HepG2 (cell line): Measurements from ENCODE around the gene ING2. TPM values are rescaled to one million over a fixed set of nuclear protein-coding genes. Genes with fewer than 3 reads are reported as not detected.
A peak's percentile ranks its signal among the peaks of the same experiment; 100 is the strongest.

Experiments
- ATRX ChIP-seq: sonication (generic); formaldehyde crosslinking; IDR thresholded peaks from 2 replicates; pipeline ENCODE4 v1.4.0; 2020; ENCODE audit warnings: missing genetic modification reagents, borderline replicate concordance
- MYNN ChIP-seq: sonication (generic); formaldehyde crosslinking; IDR thresholded peaks from 2 replicates; pipeline ENCODE4 v1.4.0; 2020; ENCODE audit warnings: mild to moderate bottlenecking, low read depth, missing genetic modification reagents
- NCOA5 ChIP-seq: sonication (generic); formaldehyde crosslinking; IDR thresholded peaks from 2 replicates; pipeline ENCODE4 v1.4.0; 2020; ENCODE audit warnings: missing genetic modification reagents
- NR2F6 ChIP-seq, 2 experiments: IDR thresholded peaks; 2 replicates each; pipeline ENCODE4 v1.6.1; 2016; ENCODE audit warnings: antibody characterized with exemption in 1 of 2, mild to moderate bottlenecking in 1 of 2
- SMAD3 ChIP-seq: sonication (generic); formaldehyde crosslinking; IDR thresholded peaks from 2 replicates; pipeline ENCODE4 v1.4.0; 2020; ENCODE audit warnings: missing genetic modification reagents
- SMC3 ChIP-seq: IDR thresholded peaks from 2 replicates; pipeline ENCODE4 v1.6.1; 2011; ENCODE audit warnings: low read length, improper control_type of control experiment
- SNAPC5 ChIP-seq: sonication (generic); formaldehyde crosslinking; IDR thresholded peaks from 2 replicates; pipeline ENCODE4 v1.8.1; 2023; ENCODE audit warnings: mild to moderate bottlenecking, missing genetic modification reagents, borderline replicate concordance
- TCF7L2 ChIP-seq: IDR thresholded peaks from 2 replicates; pipeline ENCODE4 v1.6.1; 2011; ENCODE audit warnings: mild to moderate bottlenecking, low read depth, low read length, moderate library complexity
- ZNF180 ChIP-seq: sonication (generic); formaldehyde crosslinking; IDR thresholded peaks from 2 replicates; pipeline ENCODE4 v1.4.0; 2020; ENCODE audit warnings: low read depth, missing genetic modification reagents, borderline replicate concordance
- ZNF350 ChIP-seq: sonication (generic); formaldehyde crosslinking; IDR thresholded peaks from 2 replicates; pipeline ENCODE4 v1.4.0; 2020; ENCODE audit warnings: mild to moderate bottlenecking, low read depth, missing genetic modification reagents, borderline replicate concordance
- polyA plus RNA-seq, 8 experiments: library from polyadenylated mRNA; depleted of rRNA in 3 of 8; stranded (reverse) in 7 of 8; unstranded in 1 of 8; fragments of >200 nt; fragmentation: Illumina TruSeq in 4 of 8; extraction: Trizol in 4 of 8; gene quantifications; 2 replicates each; pipeline versions ENCODE4 v1.2.1 to v1.2.3, GENCODE V29; 2011 to 2016; ENCODE audit warnings: low read depth in 4 of 8, missing spikeins in 1 of 8, mixed read lengths in 1 of 8; ENCODE audit not compliant: insufficient read depth in 1 of 8
- total RNA-seq, 5 experiments: library from RNA; depleted of rRNA; stranded (reverse); fragments of >200 nt; fragmentation: Illumina TruSeq; extraction: Trizol; gene quantifications; 2 replicates each; pipeline ENCODE4 v1.2.3, GENCODE V29; 2016; ENCODE audit warnings: low read depth in 1 of 5
- TF ChIP-seq, protein P1 (sequence below), 2 experiments: IDR thresholded peaks; 2 replicates each; pipeline ENCODE4 v1.6.1; 2011 to 2012; ENCODE audit warnings: low read length in 2 of 2, borderline replicate concordance in 1 of 2, low read depth in 1 of 2, mild to moderate bottlenecking in 1 of 2, moderate library complexity in 1 of 2
- TF ChIP-seq, protein P2 (sequence below): sonication (generic); formaldehyde crosslinking; IDR thresholded peaks from 2 replicates; pipeline ENCODE4 v1.8.1; 2022; ENCODE audit warnings: mild to moderate bottlenecking, missing genetic modification reagents
- TF ChIP-seq, protein P3 (sequence below): sonication (generic); formaldehyde crosslinking; IDR thresholded peaks from 2 replicates; pipeline ENCODE4 v1.5.0; 2020; ENCODE audit warnings: mild to moderate bottlenecking, missing genetic modification reagents, moderate library complexity
- TF ChIP-seq, protein P4 (sequence below): sonication (generic); formaldehyde crosslinking; IDR thresholded peaks from 2 replicates; pipeline ENCODE4 v1.5.1; 2020; ENCODE audit warnings: missing genetic modification reagents, mild to moderate bottlenecking, borderline replicate concordance

Gene ING2
- total and polyA plus RNA-seq, 2 of the 13 experiments (the other 11 are each of a cell fraction or from before 2014, with no cell fraction given): 6.6 to 12.4 TPM

- TF ChIP-seq MYNN (CRISPR knock-in tag) (no peak), SNAPC5 (CRISPR knock-in tag) (no peak), SMAD3 (0 out of 2 replicates have a peak, but pooled peaks have one; percentile 34), SMC3 (peak; percentile 84), NR2F6 (IDR thresholded peaks at IDR 0.05) (no peak), NR2F6 (CRISPR knock-in tag; IDR thresholded peaks at IDR 0.05) (no peak), NCOA5 (CRISPR knock-in tag) (no peak), ATRX (CRISPR knock-in tag) (no peak), ZNF350 (no peak), ZNF180 (CRISPR knock-in tag) (no peak), TCF7L2 (no peak)
- TF ChIP-seq, protein P1, sequence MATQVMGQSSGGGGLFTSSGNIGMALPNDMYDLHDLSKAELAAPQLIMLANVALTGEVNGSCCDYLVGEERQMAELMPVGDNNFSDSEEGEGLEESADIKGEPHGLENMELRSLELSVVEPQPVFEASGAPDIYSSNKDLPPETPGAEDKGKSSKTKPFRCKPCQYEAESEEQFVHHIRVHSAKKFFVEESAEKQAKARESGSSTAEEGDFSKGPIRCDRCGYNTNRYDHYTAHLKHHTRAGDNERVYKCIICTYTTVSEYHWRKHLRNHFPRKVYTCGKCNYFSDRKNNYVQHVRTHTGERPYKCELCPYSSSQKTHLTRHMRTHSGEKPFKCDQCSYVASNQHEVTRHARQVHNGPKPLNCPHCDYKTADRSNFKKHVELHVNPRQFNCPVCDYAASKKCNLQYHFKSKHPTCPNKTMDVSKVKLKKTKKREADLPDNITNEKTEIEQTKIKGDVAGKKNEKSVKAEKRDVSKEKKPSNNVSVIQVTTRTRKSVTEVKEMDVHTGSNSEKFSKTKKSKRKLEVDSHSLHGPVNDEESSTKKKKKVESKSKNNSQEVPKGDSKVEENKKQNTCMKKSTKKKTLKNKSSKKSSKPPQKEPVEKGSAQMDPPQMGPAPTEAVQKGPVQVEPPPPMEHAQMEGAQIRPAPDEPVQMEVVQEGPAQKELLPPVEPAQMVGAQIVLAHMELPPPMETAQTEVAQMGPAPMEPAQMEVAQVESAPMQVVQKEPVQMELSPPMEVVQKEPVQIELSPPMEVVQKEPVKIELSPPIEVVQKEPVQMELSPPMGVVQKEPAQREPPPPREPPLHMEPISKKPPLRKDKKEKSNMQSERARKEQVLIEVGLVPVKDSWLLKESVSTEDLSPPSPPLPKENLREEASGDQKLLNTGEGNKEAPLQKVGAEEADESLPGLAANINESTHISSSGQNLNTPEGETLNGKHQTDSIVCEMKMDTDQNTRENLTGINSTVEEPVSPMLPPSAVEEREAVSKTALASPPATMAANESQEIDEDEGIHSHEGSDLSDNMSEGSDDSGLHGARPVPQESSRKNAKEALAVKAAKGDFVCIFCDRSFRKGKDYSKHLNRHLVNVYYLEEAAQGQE (IDR thresholded peaks at IDR 0.05; ENCODE audit: borderline replicate concordance in 1 of 2, low read depth in 1 of 2, low read length in 2 of 2): no peak
- TF ChIP-seq, protein P2, sequence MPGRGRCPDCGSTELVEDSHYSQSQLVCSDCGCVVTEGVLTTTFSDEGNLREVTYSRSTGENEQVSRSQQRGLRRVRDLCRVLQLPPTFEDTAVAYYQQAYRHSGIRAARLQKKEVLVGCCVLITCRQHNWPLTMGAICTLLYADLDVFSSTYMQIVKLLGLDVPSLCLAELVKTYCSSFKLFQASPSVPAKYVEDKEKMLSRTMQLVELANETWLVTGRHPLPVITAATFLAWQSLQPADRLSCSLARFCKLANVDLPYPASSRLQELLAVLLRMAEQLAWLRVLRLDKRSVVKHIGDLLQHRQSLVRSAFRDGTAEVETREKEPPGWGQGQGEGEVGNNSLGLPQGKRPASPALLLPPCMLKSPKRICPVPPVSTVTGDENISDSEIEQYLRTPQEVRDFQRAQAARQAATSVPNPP (CRISPR knock-in tag): no peak
- TF ChIP-seq, protein P3, sequence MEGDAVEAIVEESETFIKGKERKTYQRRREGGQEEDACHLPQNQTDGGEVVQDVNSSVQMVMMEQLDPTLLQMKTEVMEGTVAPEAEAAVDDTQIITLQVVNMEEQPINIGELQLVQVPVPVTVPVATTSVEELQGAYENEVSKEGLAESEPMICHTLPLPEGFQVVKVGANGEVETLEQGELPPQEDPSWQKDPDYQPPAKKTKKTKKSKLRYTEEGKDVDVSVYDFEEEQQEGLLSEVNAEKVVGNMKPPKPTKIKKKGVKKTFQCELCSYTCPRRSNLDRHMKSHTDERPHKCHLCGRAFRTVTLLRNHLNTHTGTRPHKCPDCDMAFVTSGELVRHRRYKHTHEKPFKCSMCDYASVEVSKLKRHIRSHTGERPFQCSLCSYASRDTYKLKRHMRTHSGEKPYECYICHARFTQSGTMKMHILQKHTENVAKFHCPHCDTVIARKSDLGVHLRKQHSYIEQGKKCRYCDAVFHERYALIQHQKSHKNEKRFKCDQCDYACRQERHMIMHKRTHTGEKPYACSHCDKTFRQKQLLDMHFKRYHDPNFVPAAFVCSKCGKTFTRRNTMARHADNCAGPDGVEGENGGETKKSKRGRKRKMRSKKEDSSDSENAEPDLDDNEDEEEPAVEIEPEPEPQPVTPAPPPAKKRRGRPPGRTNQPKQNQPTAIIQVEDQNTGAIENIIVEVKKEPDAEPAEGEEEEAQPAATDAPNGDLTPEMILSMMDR (CRISPR knock-in tag): peak; percentile 84
- TF ChIP-seq, protein P4, sequence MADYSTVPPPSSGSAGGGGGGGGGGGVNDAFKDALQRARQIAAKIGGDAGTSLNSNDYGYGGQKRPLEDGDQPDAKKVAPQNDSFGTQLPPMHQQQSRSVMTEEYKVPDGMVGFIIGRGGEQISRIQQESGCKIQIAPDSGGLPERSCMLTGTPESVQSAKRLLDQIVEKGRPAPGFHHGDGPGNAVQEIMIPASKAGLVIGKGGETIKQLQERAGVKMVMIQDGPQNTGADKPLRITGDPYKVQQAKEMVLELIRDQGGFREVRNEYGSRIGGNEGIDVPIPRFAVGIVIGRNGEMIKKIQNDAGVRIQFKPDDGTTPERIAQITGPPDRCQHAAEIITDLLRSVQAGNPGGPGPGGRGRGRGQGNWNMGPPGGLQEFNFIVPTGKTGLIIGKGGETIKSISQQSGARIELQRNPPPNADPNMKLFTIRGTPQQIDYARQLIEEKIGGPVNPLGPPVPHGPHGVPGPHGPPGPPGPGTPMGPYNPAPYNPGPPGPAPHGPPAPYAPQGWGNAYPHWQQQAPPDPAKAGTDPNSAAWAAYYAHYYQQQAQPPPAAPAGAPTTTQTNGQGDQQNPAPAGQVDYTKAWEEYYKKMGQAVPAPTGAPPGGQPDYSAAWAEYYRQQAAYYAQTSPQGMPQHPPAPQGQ (CRISPR knock-in tag): no peak
These were observed 32.7 kb upstream of the ING2 start (continued) for GRCh38 chr4:183471946-183472708.
